Measurements from ENCODE around the gene GDF15. TPM values are rescaled to one million over a fixed set of nuclear protein-coding genes. Genes with fewer than 3 reads are reported as not detected.

GDF15 gene
- total and polyA plus RNA-seq, 4 donors = 0.42 to 11.6 (median 7.2) TPM

DNA sequence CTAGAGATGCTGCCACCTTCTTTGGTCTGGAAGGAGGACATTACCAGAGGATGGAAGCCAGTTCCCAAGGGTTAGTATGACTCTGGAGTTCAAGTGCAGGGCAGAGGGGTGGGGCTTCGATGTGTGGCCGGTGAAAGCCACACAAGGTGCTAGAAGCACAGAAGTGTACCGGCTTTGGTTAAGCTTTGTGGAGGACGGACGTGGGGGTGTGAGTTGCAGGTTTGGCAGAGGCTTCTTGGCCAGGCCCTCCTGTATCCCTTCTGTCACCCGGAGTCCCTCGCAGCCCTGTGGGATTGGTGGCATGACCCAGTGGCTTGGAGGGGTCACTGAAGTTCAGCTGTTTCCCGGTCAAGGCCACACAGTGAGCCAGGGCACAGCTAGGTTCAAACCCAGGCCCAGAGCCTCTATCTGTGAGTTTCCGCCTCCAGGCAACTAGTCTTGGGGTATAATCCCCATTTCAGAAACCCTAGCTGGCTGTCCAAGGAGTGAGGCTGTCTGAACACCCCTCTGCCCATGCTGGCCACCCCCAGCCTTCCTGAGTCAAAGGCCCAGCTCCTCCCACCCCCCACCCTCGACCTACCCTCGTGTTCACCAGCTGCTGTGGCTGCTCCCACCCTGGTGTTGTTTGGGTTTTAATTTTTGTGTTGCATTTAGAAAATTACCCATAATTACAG lies 28.7 kb downstream of the GDF15 start:
- TF ChIP-seq, protein P1, sequence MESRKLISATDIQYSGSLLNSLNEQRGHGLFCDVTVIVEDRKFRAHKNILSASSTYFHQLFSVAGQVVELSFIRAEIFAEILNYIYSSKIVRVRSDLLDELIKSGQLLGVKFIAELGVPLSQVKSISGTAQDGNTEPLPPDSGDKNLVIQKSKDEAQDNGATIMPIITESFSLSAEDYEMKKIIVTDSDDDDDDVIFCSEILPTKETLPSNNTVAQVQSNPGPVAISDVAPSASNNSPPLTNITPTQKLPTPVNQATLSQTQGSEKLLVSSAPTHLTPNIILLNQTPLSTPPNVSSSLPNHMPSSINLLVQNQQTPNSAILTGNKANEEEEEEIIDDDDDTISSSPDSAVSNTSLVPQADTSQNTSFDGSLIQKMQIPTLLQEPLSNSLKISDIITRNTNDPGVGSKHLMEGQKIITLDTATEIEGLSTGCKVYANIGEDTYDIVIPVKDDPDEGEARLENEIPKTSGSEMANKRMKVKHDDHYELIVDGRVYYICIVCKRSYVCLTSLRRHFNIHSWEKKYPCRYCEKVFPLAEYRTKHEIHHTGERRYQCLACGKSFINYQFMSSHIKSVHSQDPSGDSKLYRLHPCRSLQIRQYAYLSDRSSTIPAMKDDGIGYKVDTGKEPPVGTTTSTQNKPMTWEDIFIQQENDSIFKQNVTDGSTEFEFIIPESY (IDR thresholded peaks at IDR 0.05) = no peak
- no peak for TF ChIP-seq GABPA (IDR thresholded peaks at IDR 0.05 in 1 of 2, conservative IDR thresholded peaks at IDR 0.05 in 1 of 2)
- TF ChIP-seq RXRA (IDR thresholded peaks at IDR 0.05) = peak; percentile 92 to 97
- no peak for TF ChIP-seq FOXA1 (IDR thresholded peaks at IDR 0.05)
- TF ChIP-seq EGR1 (IDR thresholded peaks at IDR 0.05; ENCODE audit: low read depth in 2 of 2) = no peak
- peak; percentile 69 for TF ChIP-seq SP1 (IDR thresholded peaks at IDR 0.05)
- TF ChIP-seq JUND (IDR thresholded peaks at IDR 0.05) = no peak
- TF ChIP-seq RAD21 (IDR thresholded peaks at IDR 0.05) = no peak
- TF ChIP-seq, protein P2, sequence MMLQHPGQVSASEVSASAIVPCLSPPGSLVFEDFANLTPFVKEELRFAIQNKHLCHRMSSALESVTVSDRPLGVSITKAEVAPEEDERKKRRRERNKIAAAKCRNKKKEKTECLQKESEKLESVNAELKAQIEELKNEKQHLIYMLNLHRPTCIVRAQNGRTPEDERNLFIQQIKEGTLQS (IDR thresholded peaks at IDR 0.05) = no peak
- no peak for TF ChIP-seq HNF4G (IDR thresholded peaks at IDR 0.05)
- TF ChIP-seq YY1 (IDR thresholded peaks at IDR 0.05) = no peak
- TF ChIP-seq HNF4A (conservative IDR thresholded peaks at IDR 0.05) = peak; percentile 42 to 51
- no peak for TF ChIP-seq TAF1 (conservative IDR thresholded peaks at IDR 0.05)
- peak; percentile 60 for TF ChIP-seq NR2F2 (IDR thresholded peaks at IDR 0.05)
- Histone ChIP-seq H3K9ac (ENCODE audit: low read depth in 1 of 2, low read length in 2 of 2) (no peak overlapping the region), H3K4me3 (ENCODE audit: low read depth in 1 of 3, low read length in 3 of 3) (no peak overlapping the region)

DNA sequence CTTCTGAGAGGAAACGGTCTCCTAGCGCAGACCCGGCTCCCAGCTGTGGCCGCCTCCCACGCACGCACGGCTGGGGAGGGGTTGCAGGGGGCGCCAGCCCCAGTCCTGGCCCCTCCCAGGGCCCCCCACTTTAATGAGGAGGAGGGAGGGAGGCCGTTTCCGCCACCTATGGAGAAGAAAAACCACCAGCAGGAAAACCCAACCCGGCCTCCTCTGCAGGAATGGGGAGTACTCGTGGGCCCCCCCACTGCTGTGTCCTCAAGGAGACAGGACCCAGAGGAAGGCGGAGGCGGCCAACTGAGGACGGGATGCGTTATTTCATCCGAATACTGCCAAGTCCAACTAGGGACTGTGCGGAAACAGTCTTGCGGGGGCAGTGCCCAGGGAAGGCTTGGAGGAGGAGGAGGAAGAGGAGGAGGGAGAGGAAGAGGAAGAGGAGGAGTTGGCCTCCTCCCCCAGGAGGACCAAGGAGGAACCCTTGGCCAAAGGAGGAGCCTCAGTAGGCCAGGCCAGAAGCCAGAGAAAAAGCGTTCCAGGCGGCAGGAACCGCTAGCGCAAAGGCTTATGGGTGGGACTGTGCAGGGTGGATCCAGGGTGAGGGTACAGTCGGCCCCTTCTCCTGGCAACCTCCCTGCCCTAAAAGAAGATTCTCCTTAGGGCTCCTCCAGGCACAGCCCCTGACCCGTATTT lies 29.4 kb downstream of the GDF15 start:
- no peak for TF ChIP-seq EGR1 (IDR thresholded peaks at IDR 0.05; ENCODE audit: low read depth in 2 of 2)
- TF ChIP-seq, protein P2 (IDR thresholded peaks at IDR 0.05) = no peak
- TF ChIP-seq, protein P1 (IDR thresholded peaks at IDR 0.05) = no peak
- TF ChIP-seq, protein P3, sequence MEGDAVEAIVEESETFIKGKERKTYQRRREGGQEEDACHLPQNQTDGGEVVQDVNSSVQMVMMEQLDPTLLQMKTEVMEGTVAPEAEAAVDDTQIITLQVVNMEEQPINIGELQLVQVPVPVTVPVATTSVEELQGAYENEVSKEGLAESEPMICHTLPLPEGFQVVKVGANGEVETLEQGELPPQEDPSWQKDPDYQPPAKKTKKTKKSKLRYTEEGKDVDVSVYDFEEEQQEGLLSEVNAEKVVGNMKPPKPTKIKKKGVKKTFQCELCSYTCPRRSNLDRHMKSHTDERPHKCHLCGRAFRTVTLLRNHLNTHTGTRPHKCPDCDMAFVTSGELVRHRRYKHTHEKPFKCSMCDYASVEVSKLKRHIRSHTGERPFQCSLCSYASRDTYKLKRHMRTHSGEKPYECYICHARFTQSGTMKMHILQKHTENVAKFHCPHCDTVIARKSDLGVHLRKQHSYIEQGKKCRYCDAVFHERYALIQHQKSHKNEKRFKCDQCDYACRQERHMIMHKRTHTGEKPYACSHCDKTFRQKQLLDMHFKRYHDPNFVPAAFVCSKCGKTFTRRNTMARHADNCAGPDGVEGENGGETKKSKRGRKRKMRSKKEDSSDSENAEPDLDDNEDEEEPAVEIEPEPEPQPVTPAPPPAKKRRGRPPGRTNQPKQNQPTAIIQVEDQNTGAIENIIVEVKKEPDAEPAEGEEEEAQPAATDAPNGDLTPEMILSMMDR (IDR thresholded peaks at IDR 0.05; ENCODE audit: low read depth, low read length, missing input control) = no peak
- no peak for TF ChIP-seq RAD21 (IDR thresholded peaks at IDR 0.05)
- no peak for TF ChIP-seq TAF1 (conservative IDR thresholded peaks at IDR 0.05)
- TF ChIP-seq FOXA2 (IDR thresholded peaks at IDR 0.05) = no peak
- no peak for TF ChIP-seq YY1 (IDR thresholded peaks at IDR 0.05)
- TF ChIP-seq JUND (IDR thresholded peaks at IDR 0.05) = no peak
- TF ChIP-seq SP1 (IDR thresholded peaks at IDR 0.05) = peak; percentile 35
- TF ChIP-seq HNF4G (IDR thresholded peaks at IDR 0.05) = no peak
- TF ChIP-seq RXRA (IDR thresholded peaks at IDR 0.05) = no peak
- TF ChIP-seq GABPA (IDR thresholded peaks at IDR 0.05 in 1 of 2, conservative IDR thresholded peaks at IDR 0.05 in 1 of 2) = peak; percentile 29 to 50
- TF ChIP-seq, protein P4, sequence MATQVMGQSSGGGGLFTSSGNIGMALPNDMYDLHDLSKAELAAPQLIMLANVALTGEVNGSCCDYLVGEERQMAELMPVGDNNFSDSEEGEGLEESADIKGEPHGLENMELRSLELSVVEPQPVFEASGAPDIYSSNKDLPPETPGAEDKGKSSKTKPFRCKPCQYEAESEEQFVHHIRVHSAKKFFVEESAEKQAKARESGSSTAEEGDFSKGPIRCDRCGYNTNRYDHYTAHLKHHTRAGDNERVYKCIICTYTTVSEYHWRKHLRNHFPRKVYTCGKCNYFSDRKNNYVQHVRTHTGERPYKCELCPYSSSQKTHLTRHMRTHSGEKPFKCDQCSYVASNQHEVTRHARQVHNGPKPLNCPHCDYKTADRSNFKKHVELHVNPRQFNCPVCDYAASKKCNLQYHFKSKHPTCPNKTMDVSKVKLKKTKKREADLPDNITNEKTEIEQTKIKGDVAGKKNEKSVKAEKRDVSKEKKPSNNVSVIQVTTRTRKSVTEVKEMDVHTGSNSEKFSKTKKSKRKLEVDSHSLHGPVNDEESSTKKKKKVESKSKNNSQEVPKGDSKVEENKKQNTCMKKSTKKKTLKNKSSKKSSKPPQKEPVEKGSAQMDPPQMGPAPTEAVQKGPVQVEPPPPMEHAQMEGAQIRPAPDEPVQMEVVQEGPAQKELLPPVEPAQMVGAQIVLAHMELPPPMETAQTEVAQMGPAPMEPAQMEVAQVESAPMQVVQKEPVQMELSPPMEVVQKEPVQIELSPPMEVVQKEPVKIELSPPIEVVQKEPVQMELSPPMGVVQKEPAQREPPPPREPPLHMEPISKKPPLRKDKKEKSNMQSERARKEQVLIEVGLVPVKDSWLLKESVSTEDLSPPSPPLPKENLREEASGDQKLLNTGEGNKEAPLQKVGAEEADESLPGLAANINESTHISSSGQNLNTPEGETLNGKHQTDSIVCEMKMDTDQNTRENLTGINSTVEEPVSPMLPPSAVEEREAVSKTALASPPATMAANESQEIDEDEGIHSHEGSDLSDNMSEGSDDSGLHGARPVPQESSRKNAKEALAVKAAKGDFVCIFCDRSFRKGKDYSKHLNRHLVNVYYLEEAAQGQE (IDR thresholded peaks at IDR 0.05) = peak; percentile 13
- TF ChIP-seq NR2F2 (IDR thresholded peaks at IDR 0.05) = peak; percentile 45
- no peaks in the 10 kb centered on the region for H3K27me3 ChIP-seq (ENCODE audit: control insufficient read depth in 4 of 4, insufficient read depth in 4 of 4, low read length in 3 of 4)
- peak overlapping the region; percentile 74 to 94 for H3K27ac ChIP-seq (ENCODE audit: low read depth in 1 of 2, low read length in 2 of 2)
- no peak overlapping the region for H3K4me3 ChIP-seq (ENCODE audit: low read depth in 1 of 3, low read length in 3 of 3)
- H3K9ac ChIP-seq (ENCODE audit: low read depth in 1 of 2, low read length in 2 of 2) = no peak overlapping the region
- DNase-seq (ENCODE audit: low spot score) = no peak
- H3K36me3 ChIP-seq (ENCODE audit: control insufficient read depth in 4 of 4, insufficient read depth in 3 of 4, low read depth in 1 of 4, low read length in 3 of 4) = no peaks in the 10 kb centered on the region
- peaks cover 9 to 47% (median 28%) of the 10 kb centered on the region in 4 donors for H3K4me1 ChIP-seq (ENCODE audit: control insufficient read depth in 4 of 4, insufficient read depth in 4 of 4, low read length in 3 of 4)
- H3K9me3 ChIP-seq (ENCODE audit: control insufficient read depth in 4 of 4, low read length in 3 of 4) = no peaks in the 10 kb centered on the region
- 55% methylated on average over 25 of the region's 25 CpGs for WGBS

More for the DNA sequence above, 28.7 kb downstream of the GDF15 start:
- Histone ChIP-seq H3K36me3 (ENCODE audit: control insufficient read depth in 4 of 4, insufficient read depth in 3 of 4, low read depth in 1 of 4, low read length in 3 of 4) (no peaks in the 10 kb centered on the region), H3K4me1 (ENCODE audit: control insufficient read depth in 4 of 4, insufficient read depth in 4 of 4, low read length in 3 of 4) (peaks cover 9 to 41% (median 25%) of the 10 kb centered on the region in 4 donors), H3K27ac (ENCODE audit: low read depth in 1 of 2, low read length in 2 of 2) (peak overlapping the region; percentile 74 to 94), H3K27me3 (ENCODE audit: control insufficient read depth in 4 of 4, insufficient read depth in 4 of 4, low read length in 3 of 4) (no peaks in the 10 kb centered on the region), H3K9me3 (ENCODE audit: control insufficient read depth in 4 of 4, low read length in 3 of 4) (no peaks in the 10 kb centered on the region)
- 10% methylated on average over 11 of the region's 11 CpGs for WGBS
- no peak for DNase-seq (ENCODE audit: low spot score)
